Stimulated activated CD4-positive, alpha-beta T cell treated with anti-CD3 and anti-CD28 coated beads, Interleukin-2, amount 100 ng/mL, for 4 hours (primary cell): Measurements from ENCODE around the gene PTX3.

Experiments used
- DNase-seq: peaks from one replicate; pipeline ENCODE4 v3.0.0-alpha.2; 2020; ENCODE audit warnings: low read depth

Gene PTX3

GRCh38 chr3:157475921-157476414 lies 39.3 kb downstream of the PTX3 start:
- DNase-seq, result no peak

DNA sequence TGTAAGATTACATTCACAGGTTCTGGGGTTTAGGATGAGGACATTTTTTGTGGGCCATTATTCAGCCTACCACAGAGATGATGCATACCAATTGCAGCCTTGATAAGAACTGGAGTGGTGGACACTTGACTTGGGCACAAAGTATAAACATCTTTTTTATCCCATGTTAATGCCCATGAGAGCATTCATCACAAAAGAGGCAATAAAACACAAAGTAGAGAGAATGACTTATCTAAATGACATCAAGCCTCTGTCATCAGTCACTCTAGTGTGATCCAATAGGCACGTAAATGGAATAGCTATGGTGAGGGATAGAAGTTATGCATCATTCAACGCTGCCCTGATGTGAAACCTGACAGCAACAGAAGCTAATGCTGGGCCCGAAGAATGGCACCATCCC lies 40.8 kb downstream of the PTX3 start:
- DNase-seq, result no peak

DNA sequence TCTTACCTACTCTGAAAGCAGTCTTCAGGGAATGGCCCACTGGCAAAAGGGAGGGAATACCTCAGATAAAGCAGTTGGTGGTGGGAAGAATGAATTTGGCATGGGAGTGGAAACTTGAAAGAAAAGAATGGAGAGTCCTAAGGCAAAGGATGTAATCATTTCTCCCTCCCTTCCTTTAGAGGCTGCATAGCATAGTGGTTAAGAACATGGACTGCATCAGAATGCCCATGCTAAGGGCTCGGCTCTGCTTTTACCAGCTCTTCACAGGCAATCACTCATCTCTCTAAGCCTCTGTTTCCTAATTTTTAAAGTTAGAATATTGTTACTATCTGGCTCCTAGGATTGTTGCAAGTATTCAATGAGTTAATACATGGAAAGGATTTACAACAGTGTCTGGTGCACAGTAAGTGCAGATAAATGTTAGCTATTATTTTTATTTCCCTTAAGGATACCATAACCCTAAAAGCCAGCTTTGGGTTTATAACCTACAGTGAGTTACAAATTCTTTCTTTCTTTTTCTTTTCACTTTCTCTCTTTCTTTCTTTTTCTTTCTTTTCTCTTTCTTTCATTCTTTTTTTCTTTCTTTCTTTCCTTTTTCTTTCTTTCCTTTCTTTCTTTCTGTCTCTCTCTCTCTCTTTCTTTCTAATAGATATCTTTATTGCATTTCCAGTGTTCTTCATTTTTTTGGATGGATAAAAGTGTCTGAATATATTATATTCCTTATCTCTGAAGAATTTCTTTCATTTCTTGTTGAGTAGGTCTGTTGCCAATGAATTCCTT lies 43.0 kb downstream of the PTX3 start:
- no peak for DNase-seq

GRCh38 chr3:157487339-157487738 lies 50.7 kb downstream of the PTX3 start:
- no peak for DNase-seq

DNA sequence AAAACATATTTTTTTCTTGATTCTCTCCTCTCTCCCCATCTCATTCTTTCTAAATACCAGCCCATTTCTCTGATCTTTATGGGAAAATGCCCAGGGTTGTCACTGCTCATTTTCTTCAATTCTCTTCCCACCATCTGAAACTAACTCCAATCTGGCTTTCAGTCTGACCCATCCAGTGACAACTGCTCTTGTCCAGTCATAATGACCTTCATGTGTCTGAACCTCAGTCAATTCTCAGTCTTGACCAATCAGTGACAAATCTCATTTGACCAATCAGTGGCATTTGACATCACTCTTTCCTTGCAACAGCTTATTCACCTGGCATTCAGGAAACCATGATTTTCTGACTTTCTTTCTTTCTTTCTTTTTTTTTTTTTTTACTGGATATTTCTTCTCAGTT lies 51.5 kb downstream of the PTX3 start:
- no peak for DNase-seq

DNA sequence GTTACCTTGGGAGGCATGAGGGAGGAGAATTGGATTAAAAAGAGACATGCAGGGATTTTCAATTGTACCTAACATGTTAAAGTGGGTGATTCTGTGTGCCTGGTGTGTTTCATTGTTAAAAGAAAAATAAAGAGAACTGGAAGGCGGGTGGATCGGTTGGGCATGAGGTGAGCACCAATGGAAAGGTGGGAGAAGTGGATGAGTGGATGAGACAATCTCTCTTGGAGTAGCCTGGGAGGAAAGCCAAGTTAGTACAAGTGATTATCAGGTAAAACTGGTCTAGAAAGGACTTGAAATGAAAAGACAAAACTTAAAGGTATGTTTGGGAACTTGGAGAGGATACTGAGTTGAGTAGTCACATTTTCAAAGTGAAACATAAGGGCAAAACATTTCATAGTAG lies 54.5 kb downstream of the PTX3 start:
- DNase-seq, result no peak
